GM12878 (cell line): Measurements from ENCODE around the gene NFATC2. TPM values are rescaled to one million over a fixed set of nuclear protein-coding genes. Genes with fewer than 3 reads are reported as not detected.

Experiments used
- ATAC-seq: fragments of 200-7000 bp; cut with Tn5 transposase; 3 replicates; pipeline ENCODE4 v1.9.1; 2020; ENCODE audit warnings: mild to moderate bottlenecking, moderate library complexity
- BruUV-seq: library from RNA; stranded (reverse); fragments of 400-500 nt; replicated peaks from 2 replicates; lab custom pipeline; 2021; lab: Mats Ljungman, UMichigan
- CTCF ChIA-PET: fragments of 300-600 bp; sonication (Branson Sonifier 250); formaldehyde crosslinking; extraction: SDS; loops from one replicate; lab custom pipeline; 2021; ENCODE audit warnings: inconsistent platforms; lab: Yijun Ruan, JAX
- POLR2A ChIA-PET: fragments of 350-600 bp; formaldehyde crosslinking; extraction: SDS; loops from one replicate; lab custom pipeline; 2021; ENCODE audit warnings: inconsistent platforms; lab: Charles Lee
- RAD21 ChIA-PET: fragments of 300-600 bp; sonication (Branson Sonifier 250); formaldehyde crosslinking; loops from one replicate; lab custom pipeline; 2023; ENCODE audit warnings: antibody characterized with exemption; ENCODE audit not compliant: unreplicated experiment; lab: Charles Lee
- SMC1A ChIA-PET: fragments of 300-600 bp; sonication (Branson Sonifier 250); formaldehyde crosslinking; loops from one replicate; lab custom pipeline; 2023; ENCODE audit not compliant: unreplicated experiment, uncharacterized antibody; lab: Charles Lee
- DNase-seq: peaks from one replicate; pipeline ENCODE4 v3.0.0-alpha.2; 2011; ENCODE audit warnings: low read depth, low spot score
- FAIRE-seq: peaks from 3 replicates; lab custom pipeline; 2011; peaks lifted over from hg19 to GRCh38; lab: Jason Lieb, UNC
- H2AFZ ChIP-seq: 2 replicates; pipeline ENCODE4 v1.6.0; 2011; ENCODE audit warnings: low read depth, low read length, control low read depth; ENCODE audit not compliant: control insufficient read depth
- H3K27ac ChIP-seq: 2 replicates; pipeline ENCODE4 v1.5.1; 2011; ENCODE audit warnings: control low read depth; ENCODE audit not compliant: control insufficient read depth, insufficient read depth
- H3K27me3 ChIP-seq, 2 experiments: replicated peaks in 1 of 2; 2 replicates each; pipeline versions ENCODE4 v1.6.0 to v1.6.1; 2011; ENCODE audit warnings: low read length in 1 of 2; ENCODE audit not compliant: control insufficient read depth in 2 of 2, insufficient read depth in 2 of 2
- H3K36me3 ChIP-seq, 2 experiments: 2 replicates each; pipeline ENCODE4 v1.5.1; 2011; ENCODE audit warnings: low read length in 1 of 2; ENCODE audit not compliant: control insufficient read depth in 2 of 2, insufficient read depth in 2 of 2
- H3K4me1 ChIP-seq: 2 replicates; pipeline ENCODE4 v1.6.1; 2011; ENCODE audit warnings: mild to moderate bottlenecking, low read length, moderate library complexity, mixed read lengths; ENCODE audit not compliant: control insufficient read depth, insufficient read depth
- H3K4me2 ChIP-seq: 2 replicates; pipeline ENCODE4 v1.6.0; 2011; ENCODE audit warnings: control low read depth; ENCODE audit not compliant: control insufficient read depth, insufficient read depth
- H3K4me3 ChIP-seq: fragments of 200-600 bp; sonication (generic); 2 replicates; pipeline ENCODE4 v1.5.1; 2016
- H3K79me2 ChIP-seq: 2 replicates; pipeline ENCODE4 v1.6.0; 2011; ENCODE audit warnings: low read length; ENCODE audit not compliant: control insufficient read depth, insufficient read depth
- H3K9ac ChIP-seq: 2 replicates; pipeline ENCODE4 v1.8.0; 2011; ENCODE audit warnings: low read length, control low read depth, mixed read lengths; ENCODE audit not compliant: control insufficient read depth, insufficient read depth
- H3K9me3 ChIP-seq: replicated peaks from 3 replicates; pipeline ENCODE4 v1.5.1; 2011; ENCODE audit warnings: mild to moderate bottlenecking, low read length; ENCODE audit not compliant: control insufficient read depth, insufficient read depth
- H4K20me1 ChIP-seq: 2 replicates; pipeline ENCODE4 v1.6.0; 2011; ENCODE audit not compliant: control insufficient read depth, insufficient read depth
- CREB1 ChIP-seq: IDR thresholded peaks from 2 replicates; pipeline ENCODE4 v1.6.1; 2012; ENCODE audit warnings: low read depth, mild to moderate bottlenecking, inconsistent platforms
- GABPA ChIP-seq: IDR thresholded peaks from 2 replicates; pipeline ENCODE4 v1.6.1; 2014; ENCODE audit warnings: antibody characterized with exemption, low read depth, mild to moderate bottlenecking, inconsistent platforms
- JUND ChIP-seq: IDR thresholded peaks from 2 replicates; pipeline ENCODE4 v1.6.1; 2012; ENCODE audit warnings: low read depth, mild to moderate bottlenecking, low read length, improper control_type of control experiment, moderate library complexity
- WGBS: methylation state at CpG from one replicate; pipeline ENCODE4 v1.1.6; 2016; ENCODE audit warnings: low lambda C conversion rate; ENCODE audit not compliant: insufficient replicate concordance, insufficient coverage; ENCODE audit errors: missing lambda C conversion rate; 5-methylcytosine and 5-hydroxymethylcytosine counted together
- in situ Hi-C: fragments of 300-500 bp; cut with MboI; formaldehyde crosslinking; loops from 9 replicates; pipeline ENCODE4 v1.14.3; 2018; ENCODE audit warnings: mixed read lengths
- intact Hi-C: fragments of 100-400 bp; cut with micrococcal nuclease; formaldehyde crosslinking; loops from one replicate; pipeline ENCODE4 v1.14.2; 2022; ENCODE audit not compliant: unreplicated experiment
- polyA plus RNA-seq, 11 experiments: library from polyadenylated mRNA; depleted of rRNA in 4 of 11; unstranded in 6 of 11; stranded (reverse) in 5 of 11; fragments of >200 nt; fragmentation: Nextera tagmentation in 4 of 11; fragmentation: Illumina TruSeq in 1 of 11; extraction: Ambion mirVana in 4 of 11; extraction: Trizol in 1 of 11; gene quantifications; 1 replicate in 1 of 11; 2 replicates in 10 of 11; pipeline versions ENCODE4 v1.2.1 to v1.2.3, GENCODE V29; 2011 to 2016; ENCODE audit warnings: inconsistent platforms in 2 of 11, missing spikeins in 2 of 11, low read depth in 1 of 11
- total RNA-seq, 4 experiments: library from RNA; depleted of rRNA in 3 of 4; stranded (reverse); fragments of >200 nt in 3 of 4; fragmentation: Illumina TruSeq in 1 of 4; extraction: Trizol in 1 of 4; gene quantifications; 2 replicates each; pipeline versions ENCODE4 v1.2.1 to v1.2.3, GENCODE V29; 2013 to 2021
- TF ChIP-seq, protein P1 (sequence below): fragments of 450-650 bp; IDR thresholded peaks from 2 replicates; pipeline ENCODE4 v1.6.1; 2018; ENCODE audit warnings: mild to moderate bottlenecking, low read depth, moderate library complexity; ENCODE audit not compliant: partially characterized antibody

Gene NFATC2
- total and polyA plus RNA-seq, 10 of the 15 experiments (the other 5 are each of a cell fraction or from before 2014, with no cell fraction given), result 3.3 to 20.0 (median 7.3) TPM

DNA sequence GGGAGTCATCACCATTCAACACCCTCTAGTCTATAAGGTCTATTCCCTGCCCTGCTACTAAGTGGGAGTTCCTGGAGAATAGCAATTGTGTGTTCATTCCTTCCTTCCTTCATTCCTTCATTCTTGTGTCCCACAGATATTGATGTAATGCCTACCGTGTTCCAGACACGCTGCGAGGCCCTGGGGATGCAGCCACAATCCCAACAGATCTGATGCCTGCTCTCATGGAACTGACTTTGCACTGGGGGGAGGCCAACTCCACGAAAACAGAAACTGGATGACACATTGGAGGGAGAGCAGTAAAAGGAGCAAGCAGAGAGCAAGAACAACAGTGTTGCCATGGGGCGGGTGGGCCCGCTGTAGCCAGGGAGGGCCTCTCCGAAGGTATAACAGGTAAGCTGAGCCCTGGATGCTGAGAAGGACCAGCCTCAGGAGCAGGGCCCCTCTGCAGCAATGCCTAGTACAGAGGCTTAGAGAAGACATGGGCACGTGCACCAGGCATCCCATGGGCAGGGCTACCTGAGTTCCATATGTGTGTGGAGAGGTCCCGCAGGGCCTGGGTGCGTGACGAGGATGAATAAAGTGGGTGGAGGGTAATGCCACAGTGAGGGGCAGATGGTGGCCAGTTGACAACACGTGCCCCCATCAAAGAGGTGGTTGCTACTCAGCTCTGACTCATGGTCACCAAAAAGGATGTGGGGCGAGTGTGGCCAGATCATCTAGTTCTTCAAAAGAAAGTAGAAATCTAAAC is 173.9 kb downstream of the NFATC2 start:
- in situ Hi-C loops, result no loop called here

More for the DNA sequence above, 173.9 kb downstream of the NFATC2 start:
- H3K4me2 ChIP-seq, result no peak overlapping the region
- no peak for DNase-seq
- ATAC-seq, result no peak
- BruUV-seq, result no TSS peak
- POLR2A ChIA-PET, result no interaction called here
- H3K9me3 ChIP-seq, result no peaks in the 10 kb centered on the region
- SMC1A ChIA-PET, result no interaction called here
- H2AFZ ChIP-seq, result no peak overlapping the region
- H3K27me3 ChIP-seq, result no peaks in the 10 kb centered on the region
- H3K4me1 ChIP-seq, result no peaks in the 10 kb centered on the region
- 33% methylated on average over 13 of the region's 13 CpGs for WGBS
- H3K27ac ChIP-seq, result no peak overlapping the region
- H3K36me3 ChIP-seq, result no peaks in the 10 kb centered on the region
- intact Hi-C loops, result no loop called here
- RAD21 ChIA-PET, result no interaction called here
- H4K20me1 ChIP-seq, result no peaks in the 10 kb centered on the region
- H3K79me2 ChIP-seq, result no peaks in the 10 kb centered on the region
- no peak overlapping the region for H3K9ac ChIP-seq
- no peak for TF ChIP-seq GABPA
- TF ChIP-seq, protein P1, sequence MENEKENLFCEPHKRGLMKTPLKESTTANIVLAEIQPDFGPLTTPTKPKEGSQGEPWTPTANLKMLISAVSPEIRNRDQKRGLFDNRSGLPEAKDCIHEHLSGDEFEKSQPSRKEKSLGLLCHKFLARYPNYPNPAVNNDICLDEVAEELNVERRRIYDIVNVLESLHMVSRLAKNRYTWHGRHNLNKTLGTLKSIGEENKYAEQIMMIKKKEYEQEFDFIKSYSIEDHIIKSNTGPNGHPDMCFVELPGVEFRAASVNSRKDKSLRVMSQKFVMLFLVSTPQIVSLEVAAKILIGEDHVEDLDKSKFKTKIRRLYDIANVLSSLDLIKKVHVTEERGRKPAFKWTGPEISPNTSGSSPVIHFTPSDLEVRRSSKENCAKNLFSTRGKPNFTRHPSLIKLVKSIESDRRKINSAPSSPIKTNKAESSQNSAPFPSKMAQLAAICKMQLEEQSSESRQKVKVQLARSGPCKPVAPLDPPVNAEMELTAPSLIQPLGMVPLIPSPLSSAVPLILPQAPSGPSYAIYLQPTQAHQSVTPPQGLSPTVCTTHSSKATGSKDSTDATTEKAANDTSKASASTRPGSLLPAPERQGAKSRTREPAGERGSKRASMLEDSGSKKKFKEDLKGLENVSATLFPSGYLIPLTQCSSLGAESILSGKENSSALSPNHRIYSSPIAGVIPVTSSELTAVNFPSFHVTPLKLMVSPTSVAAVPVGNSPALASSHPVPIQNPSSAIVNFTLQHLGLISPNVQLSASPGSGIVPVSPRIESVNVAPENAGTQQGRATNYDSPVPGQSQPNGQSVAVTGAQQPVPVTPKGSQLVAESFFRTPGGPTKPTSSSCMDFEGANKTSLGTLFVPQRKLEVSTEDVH, result no peak
- TF ChIP-seq CREB1, result no peak
- no peak for TF ChIP-seq JUND
- no peak overlapping the region for H3K4me3 ChIP-seq
- no peak for FAIRE-seq
- CTCF ChIA-PET, result interaction anchor here (0.5 to 0.8 kb wide), 3 partner anchors 17 to 265 kb away, joined by 3 read pairs; no protein-coding TSS in a partner anchor
